GM19239 (cell line): ENCODE results near the gene PIERCE2.
A peak's percentile ranks its signal among the peaks of the same experiment; 100 is the strongest.
"Not testable (repeated sequence)": the region's sequence is repeated elsewhere in the genome, so short reads cannot be mapped to it uniquely, and the experiment has no call there.

Experiments
- DNase-seq: peaks from one replicate; pipeline ENCODE4 v3.0.0; 2011; ENCODE audit warnings: low spot score; ENCODE audit not compliant: insufficient read length
- FAIRE-seq: peaks from 2 replicates; lab custom pipeline; 2011; peaks lifted over from hg19 to GRCh38; lab: Jason Lieb, UNC

The PIERCE2 gene

DNA sequence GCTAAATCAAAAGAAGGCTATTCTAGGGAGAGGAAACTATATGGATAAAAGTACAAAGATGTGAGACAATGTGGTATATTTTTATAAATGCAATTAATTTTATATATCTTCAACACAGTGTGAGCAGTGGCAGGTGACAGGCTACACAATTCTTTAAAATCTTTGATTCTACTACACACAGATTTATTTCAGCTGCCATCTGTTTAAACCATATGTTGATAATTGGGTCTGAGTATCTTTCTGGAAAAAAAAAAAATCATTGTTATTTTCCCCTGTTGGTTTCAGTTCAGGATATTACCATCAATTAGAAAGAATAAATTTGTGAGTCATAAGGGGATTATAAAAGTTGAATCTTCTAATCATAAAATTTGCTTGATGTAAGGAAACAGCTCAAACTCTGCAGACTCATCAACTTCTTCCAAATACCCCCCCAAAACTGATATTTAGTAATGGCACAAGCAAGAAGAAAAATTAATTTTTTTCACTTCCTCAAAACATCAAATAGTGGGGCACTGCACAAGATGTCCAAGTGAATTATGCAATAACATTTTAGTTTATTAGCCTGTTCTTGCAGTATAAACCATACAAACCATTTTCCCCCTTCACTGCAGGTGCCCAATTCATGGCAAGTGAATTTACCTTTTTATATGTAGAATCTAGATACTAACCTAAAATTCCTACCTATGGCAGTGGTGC is 12.0 kb downstream of the PIERCE2 start:
- FAIRE-seq (no peak), DNase-seq (no peak)

DNA sequence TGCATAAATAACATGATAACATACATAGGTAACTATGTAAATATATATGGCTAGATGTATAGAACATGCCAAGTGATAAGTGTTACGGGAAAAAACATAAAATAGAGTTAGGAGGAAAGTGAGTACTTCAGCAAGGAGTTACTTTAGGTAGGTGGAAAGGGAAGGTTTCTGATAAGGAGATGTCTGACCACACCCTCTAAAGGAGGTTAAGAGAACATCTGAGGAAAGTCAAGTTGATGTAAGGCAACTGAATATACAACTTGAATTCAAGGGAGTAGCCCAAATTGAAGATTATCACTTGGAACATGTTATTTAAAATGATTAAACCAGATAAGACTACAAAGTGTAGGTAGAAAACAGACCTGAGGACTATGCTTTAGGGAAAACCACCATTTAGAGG is 13.8 kb downstream of the PIERCE2 start:
- DNase-seq (no peak), FAIRE-seq (no peak)

DNA sequence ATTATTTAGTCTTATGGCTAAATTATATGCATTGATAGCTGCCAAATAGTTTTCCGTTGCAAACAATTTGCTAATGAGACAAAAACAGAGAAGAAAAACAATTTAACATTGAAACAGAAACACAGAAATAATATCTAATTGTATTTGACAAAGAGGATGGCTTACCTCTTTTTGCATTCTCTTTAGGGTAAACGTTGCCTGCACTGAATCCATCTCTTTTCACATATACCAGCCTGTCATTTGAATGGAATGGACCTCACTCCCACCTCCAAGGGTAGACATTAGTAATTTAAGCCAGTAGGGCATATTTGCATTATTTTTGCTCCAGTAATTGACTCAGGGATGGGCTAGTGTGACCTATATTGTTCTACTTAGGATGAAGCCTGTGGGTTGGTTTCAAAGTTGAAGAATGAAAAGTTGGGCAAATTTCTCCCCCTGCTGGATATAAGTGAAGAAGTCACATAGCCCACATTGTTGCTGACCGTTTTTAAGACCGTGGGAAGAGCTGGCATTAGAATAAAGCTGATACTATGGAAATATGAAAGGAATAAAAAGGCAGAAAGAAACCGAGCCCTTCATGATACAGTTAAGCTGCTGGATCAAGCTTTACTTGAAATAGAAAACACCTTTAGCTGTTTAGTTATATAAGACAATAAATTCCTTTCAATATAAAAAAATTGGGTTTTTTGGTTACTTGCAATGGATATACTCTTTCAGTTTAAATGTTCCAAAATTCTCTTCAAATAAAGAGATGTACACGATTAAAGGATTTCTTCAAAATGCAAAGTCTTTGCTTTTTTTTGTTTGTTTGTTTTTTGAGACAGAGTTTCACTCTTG is 26.9 kb downstream of the PIERCE2 start:
- peak; percentile 92 for FAIRE-seq

DNA sequence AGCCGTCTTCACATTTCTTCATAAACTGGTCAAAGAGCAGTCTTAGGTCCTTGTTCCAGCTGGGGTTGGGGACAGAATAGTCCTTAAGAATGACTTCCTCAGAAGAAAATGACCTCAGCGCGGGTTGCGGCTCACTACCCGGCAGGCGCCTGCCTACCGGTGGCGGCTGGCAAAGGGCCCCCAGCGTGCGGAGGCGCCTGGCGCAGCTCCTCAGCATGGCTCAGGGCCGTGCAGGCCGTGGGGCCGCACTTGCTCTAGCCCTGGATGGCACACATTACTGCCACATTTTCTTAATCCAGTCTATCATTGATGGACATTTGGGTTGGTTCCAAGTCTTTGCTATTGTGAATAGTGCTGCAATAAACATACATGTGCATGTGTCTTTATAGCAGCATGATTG is 34.8 kb downstream of the PIERCE2 start:
- DNase-seq, FAIRE-seq: not testable (repeated sequence)

More for the DNA sequence above, 26.9 kb downstream of the PIERCE2 start:
- DNase-seq: peak; percentile 21

DNA sequence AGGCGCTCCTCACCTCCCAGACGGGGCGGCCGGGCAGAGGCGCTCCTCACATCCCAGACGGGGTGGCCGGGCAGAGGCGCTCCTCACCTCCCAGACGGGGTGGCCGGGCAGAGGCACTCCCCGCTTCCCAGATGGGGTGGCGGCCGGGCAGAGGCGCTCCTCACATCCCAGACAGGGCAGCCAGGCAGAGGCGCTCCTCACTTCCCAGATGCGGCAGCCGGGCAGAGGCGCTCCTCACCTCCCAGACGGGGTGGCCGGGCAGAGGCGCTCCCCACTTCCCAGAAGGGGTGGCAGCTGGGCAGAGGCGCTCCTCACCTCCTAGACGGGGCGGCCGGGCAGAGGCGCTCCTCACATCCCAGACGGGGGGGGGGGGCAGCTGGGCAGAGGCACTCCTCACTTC is 37.6 kb downstream of the PIERCE2 start:
- not testable (repeated sequence) for DNase-seq, FAIRE-seq

DNA sequence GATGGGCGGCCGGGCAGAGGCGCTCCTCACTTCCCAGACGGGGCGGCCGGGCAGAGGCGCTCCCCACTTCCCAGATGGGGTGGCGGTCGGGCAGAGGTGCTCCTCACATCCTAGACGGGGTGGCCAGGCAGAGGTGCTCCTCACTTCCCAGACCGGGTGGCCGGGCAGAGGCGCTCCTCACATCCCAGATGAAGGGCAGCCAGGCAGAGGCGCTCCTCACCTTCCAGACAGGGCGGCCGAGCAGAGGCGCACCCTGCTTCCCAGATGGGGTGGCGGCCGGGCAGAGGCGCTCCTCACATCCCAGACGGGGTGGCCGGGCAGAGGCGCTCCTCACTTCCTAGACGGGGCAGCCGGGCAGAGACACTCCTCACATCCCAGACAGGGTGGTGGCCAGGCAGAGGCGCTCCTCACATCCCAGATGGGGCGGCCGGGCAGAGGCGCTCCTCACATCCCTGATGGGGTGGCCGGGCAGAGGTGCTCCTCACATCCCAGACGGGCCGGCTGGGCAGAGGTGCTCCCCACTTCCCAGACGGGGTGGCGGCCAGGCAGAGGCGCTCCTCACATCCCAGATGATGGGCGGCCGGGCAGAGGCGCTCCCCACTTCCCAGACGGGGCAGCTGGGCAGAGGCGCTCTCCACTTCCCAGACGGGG is 38.2 kb downstream of the PIERCE2 start:
- FAIRE-seq, DNase-seq: not testable (repeated sequence)

DNA sequence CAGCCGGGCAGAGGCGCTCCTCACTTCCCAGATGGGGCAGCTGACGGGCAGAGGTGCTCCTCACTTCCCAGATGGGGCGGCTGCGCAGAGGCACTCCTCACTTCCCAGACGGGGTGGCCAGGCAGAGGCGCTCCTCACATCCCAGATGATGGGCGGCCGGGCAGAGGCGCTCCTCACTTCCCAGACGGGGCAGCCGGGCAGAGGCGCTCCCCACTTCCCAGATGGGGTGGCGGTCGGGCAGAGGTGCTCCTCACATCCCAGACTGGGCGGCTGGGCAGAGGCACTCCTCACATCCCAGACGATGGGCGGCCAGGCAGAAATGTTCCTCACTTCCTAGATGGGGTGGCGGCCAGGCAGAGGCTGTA is 38.7 kb downstream of the PIERCE2 start:
- FAIRE-seq: not testable (repeated sequence)

DNA sequence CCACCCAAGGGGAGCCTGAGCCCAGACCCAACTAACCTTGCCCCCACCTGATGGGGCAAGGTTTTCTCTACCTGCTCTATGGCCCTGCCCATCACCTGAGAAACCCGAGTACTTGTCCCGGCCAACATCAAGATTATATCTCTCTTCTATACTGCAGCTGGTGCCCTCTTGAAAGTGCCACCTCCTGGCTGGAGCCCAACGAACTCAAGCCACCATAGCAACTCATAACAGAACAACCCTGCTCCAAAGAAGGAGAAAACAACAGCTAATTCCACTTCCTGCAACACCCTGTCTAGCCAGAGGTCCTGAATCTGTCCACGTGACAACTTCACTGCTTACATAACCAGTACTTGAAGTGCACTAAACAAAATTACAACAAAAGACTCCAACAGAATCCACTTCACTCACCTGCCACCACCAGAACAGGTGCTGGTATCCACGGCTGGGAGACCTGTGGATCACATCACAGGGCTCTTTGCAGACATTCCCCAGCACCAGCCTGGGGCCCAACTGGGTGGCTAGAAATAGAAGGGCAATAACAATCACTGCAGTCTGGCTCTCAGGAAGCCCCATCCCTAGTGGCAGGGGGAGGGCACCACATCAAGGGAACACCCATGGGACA is 49.2 kb downstream of the PIERCE2 start:
- FAIRE-seq (no peak), DNase-seq (no peak)

More for the DNA sequence above, 38.7 kb downstream of the PIERCE2 start:
- DNase-seq: not testable (repeated sequence)

DNA sequence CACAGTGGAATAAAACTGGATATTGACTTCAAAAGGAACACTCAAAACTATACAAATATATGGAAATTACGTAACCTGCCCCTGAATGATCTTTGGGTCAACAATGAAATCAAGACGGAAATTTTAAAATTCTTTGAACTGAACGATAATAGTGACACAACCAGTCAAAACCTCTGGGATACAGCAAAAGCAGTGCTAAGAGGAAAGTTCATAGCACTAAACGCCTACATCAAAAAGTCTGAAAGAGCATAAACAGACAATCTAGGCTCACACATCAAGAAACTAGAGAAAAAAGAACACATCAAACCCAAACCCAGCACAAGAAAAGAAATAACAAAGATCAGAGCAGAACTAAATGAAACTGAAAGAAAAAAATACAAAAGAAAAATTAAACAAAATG is 53.2 kb downstream of the PIERCE2 start:
- no peak for DNase-seq
- no peak for FAIRE-seq

DNA sequence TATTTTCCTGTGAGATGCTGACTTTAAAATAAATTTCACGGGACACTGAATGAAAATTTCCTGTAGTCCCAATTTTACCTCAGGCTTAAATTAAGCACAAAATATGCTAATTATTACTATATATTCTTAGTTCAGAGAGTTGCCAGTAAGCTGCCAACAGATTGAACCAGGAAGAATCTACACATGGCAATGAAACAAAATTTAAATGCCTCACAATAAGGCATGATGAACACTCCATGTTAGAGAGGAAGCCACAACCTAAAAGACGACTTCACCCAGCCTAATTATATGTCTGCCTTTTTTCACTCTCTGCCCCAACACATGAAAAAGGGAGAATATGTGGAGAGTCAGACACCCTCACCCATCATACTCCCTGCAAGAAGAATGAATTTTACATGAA is 60.0 kb downstream of the PIERCE2 start:
- no peak for FAIRE-seq

More for the DNA sequence above, 60.0 kb downstream of the PIERCE2 start:
- DNase-seq: no peak
